DMS53 treated with DMSO at 0.1 percent for 48 hours (cell line): Measurements from ENCODE around the gene COPA.

Experiments used
- DNase-seq: peaks from one replicate; lab custom pipeline; 2025; ENCODE audit not compliant: unreplicated experiment; lab: John Stamatoyannopoulos, UW

Gene COPA

DNA sequence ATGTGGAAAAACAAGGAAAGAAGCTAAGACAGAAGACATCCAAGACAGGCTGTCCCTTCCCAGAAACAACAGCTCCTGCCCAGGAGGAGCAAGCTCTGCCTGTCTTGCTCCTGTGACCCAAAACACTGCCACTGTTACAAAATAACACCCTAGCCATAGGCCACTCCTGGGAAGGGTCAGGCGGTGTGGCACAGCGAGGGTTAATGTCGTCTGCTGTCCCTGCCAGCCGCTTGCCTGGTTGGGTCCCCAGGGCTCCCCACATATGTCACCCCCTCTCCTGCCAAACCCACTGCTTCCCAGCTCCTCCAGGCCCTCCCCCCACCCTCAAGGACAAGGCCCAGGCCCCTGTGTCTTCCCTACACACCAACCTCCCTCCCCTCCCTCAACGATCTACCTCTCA is 20.0 kb upstream of the COPA start:
- no peak for DNase-seq

DNA sequence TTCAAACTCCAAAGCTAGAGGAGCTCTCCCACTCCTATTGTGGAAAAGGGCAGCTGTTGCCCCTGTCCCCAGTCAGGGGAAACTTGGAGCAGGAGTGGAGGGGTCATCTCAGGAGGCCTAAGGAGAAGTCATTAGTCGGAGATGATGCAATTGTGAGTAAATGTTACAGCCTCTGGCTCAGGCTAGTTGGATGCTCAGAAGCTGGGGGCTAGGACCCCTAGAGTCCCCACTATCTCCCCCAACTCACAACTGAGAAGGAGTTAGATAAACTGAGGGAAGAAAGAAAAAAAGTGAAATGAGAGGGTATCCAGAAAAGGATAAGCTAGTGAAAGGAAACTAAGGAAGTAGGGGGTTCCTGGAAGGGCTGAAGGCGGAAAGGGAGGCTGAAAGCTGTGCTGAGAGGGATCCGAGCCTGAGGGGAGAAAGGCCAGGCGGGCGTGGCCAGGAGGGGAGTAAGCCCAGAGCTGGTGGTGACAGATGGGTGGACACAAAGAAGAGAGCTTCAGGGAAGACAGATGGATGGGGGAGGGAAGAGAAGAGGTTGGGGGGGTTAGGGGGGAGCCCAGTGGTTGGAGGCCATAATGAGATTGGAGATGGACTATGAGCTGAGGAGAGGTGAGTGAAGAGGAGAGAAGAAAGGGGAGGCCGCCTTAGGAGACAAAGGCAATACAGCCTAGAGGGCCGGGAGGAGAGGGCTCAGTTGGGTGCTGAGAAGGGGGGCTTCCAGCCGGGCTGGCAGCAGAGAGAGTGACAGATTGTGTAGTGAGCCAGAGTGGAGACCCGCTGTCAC is 19.3 kb upstream of the COPA start:
- DNase-seq: no peak

DNA sequence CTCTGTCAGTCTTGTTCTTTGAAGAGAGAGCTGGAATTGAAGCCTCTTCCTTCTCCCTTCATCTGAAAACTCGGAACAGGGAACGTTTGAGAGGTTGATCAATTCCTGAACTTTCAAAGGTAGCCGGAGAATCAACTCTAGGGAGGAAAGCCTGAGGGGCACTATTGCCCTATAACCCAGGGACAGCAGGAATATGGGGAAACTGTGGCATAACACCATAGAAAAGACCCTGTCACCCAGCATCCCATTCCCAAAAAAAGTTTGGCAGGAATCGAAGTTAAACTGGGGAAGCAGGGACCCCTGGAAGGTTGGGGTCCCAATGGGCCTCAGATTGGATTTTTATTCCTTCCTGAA is 18.7 kb upstream of the COPA start:
- DNase-seq: no peak

DNA sequence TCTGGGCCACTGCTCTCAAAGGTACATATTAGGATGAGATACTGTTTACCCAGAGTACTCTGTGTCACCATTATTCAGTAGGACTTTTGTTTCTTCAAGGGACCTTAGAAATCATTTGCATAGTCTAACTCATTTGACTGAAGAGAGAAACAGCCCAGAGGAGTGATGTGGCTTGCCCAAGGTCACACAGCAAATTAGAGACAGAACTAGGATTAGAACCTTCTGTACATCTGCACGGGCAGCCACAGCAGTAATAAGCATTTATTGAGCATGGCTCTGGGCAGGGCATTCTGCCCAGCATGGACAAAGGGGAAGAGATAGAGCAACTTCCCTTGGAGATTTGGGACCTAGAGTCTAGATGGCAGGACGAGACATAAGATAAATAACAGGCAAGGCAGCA is 18.1 kb upstream of the COPA start:
- no peak for DNase-seq

DNA sequence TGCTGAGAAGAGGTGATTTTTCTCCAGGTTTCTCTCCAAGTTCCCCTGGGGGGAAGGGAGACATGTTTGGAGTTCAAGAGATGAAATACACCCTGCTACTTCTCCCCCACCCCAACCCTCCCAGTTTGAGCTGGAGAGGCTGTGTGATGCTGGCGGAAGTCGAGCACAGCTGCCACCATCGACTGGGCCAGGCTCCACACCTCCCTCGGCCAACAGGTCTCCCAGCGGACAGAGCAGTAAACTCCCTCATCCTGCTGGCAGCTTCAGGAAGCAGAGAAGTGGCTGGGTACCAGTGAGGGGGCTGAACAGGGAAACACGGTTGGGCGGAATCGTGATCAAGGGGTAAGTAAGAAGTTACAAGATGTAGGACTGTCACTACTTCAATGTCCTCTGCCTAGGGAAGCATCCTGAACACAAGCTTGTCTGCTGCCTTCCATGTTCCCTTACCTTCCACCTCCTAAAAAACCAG is 17.2 kb upstream of the COPA start:
- DNase-seq: no peak

DNA sequence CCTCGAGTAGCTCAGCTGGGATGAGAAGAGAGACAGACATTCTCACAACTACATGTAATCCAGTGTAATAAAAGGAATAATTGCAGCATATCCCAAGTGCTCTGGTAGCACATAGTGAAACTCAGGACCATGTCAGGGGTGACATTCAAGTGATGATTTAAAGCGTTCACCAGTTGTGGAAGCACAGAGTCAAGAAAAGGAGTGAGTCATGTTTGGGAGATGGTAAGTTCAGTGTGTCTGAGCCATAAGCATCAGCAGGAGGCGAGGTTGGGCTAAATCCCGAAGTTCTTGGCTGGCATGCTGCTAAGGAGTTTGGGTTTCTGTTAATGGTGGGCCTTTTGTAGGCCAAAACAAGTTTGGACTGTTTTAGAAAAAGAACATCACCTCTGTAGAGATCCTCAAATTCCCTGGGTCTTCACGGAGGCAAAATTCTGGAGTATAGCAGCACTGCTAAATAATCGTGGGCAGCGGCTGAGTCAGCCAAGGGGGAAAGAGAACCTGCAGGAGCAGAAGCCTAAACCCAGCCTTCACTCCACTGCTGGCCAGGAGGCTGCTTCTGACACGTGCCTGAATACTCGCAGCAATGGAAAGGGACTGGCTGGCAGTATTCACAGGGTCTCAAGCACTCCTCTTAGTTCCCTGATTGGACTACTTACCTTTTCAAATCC is 16.6 kb upstream of the COPA start:
- DNase-seq: no peak

DNA sequence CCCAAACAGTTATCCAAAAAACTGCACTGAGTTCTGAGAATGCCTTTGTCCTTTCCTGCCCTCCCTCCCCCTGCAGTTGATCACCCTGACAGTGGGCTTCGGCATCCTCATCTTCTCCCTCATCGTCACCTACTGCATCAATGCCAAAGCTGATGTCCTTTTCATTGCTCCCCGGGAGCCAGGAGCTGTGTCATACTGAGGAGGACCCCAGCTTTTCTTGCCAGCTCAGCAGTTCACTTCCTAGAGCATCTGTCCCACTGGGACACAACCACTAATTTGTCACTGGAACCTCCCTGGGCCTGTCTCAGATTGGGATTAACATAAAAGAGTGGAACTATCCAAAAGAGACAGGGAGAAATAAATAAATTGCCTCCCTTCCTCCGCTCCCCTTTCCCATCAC is 15.0 kb upstream of the COPA start:
- DNase-seq: no peak

DNA sequence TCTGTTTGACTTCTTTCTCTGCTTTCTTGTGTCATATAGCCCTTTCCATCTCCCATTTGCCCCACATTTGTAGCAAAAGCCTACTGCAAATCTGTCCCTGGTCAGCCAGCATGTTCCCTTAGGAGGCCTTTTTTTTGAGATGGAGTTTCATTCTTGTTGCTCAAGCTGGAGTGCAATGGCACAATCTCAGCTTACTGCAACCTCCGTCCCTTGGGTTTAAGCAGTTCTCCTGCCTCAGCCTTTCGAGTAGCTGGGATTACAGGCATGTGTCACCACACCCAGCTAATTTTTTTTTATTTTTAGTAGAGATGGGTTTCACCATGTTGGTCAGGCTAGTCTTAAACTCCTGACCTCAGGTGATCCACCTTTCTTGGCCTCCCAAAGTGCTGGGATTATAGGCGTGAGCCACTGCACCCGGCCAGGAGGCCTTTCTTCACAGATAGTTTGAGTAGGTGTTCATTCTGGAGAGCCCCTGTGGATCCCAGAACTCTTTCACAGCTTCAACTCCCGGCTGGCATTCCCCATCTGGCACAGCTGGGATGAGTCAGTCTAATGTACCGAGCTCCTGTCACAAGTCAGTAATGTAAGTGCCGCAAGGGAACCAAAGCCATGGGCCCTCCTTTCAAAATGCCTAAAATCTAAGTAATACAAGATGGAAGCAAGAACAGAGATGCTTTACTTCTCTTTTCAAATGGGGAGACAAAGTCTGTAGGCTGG is 14.4 kb upstream of the COPA start:
- no peak for DNase-seq

DNA sequence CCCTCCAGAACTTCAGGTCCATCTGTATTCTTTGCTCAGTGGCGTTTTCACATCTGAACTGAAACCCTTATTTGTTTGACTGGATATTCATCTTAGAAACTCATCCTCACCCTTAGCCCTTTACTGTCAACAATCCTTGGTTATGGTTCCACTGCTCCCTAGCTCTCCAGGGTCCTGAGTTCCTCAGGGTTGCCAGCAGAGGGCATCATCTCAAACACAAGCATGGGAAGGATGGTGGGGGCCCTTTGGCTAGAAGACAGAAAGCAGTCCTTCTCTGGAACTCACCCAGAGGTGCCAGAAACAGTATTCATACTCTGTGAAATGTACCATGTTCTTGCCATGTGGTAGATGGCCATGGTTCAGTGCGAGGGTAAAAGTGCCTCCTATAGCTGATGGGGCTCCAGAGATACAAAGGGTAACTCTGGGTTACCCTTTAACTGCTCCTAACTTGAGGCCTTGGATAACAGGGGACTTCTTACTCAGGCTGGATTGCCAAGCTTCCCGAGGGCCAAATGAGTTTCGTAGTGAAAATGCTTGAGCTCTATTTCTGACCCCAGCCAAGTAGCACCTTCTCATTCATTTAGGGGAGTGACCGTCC is 11.4 kb upstream of the COPA start:
- DNase-seq: peak; percentile 6

DNA sequence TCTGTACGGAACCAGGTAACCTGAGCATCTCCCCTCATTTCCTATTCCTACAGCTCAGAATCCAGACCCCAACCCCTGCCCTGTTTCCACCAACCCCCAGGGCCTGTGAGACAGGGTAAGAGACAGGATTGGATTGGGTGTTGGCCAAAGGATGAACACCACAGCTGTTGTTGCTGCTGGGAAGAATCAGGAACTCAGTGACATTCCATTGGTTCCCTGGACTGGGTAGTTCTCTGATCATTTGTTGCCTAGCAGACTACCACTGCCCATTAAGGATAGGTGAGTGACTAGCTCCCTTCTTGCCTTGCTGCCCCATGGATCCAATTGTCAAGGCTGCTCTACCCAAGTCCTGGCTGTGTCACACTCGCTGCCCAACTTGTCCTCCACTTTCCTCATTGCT is 10.2 kb upstream of the COPA start:
- no peak for DNase-seq

DNA sequence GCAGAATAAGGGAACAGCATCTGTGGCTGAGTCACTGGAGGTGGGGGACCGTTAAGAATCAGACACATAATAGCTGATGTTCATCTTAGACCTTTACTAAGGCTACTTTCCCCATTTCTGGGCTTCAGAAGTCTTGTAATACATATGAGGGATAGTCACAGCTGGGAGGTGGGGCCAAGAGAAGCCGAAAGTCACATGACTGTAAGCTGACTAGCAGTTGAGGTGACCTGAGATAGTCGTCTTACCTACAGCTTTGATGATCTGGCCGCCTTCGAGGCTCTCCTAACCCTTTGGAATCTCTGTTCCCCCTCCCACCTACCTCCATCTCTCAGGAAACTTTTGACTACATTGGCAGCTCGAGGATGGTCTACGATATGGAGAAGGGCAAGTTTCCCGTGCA is 9.5 kb upstream of the COPA start:
- no peak for DNase-seq

DNA sequence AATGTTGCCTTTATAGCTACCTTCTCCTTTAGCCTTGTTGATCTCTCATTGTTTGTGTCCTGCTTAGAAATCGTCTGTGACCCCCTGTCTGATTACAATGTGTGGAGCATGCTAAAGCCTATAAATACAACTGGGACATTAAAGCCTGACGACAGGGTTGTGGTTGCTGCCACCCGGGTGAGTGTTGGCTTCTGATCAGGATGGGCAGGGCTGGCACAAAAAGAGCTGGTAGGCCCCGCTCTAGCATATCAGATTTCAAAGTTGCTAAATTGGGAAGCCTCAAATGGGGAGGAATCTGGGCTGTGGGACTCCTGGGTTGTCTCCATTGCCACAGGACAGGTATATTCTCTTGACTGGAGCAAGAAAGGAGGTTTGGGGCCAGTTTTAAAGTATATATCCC is 8.6 kb upstream of the COPA start:
- no peak for DNase-seq

DNA sequence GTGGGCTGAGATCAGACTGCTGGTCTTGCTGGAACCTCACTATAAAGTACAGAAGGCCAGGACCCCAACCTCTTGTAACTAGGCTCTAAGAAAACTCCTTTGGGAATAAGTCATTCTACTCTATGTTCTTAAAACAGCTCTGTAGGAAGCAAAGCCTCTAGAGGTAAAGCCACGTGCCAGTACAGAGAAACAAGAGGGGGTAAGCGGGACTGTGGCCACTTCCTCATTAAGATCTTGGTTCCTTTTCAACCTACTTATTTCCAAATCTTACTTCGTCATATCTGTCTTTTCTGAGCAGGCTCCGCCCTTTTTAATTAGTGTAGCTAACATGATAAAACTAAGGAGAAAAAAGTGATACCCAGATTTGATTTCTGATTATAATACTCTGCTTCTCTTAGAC is 3.9 kb upstream of the COPA start:
- no peak for DNase-seq

DNA sequence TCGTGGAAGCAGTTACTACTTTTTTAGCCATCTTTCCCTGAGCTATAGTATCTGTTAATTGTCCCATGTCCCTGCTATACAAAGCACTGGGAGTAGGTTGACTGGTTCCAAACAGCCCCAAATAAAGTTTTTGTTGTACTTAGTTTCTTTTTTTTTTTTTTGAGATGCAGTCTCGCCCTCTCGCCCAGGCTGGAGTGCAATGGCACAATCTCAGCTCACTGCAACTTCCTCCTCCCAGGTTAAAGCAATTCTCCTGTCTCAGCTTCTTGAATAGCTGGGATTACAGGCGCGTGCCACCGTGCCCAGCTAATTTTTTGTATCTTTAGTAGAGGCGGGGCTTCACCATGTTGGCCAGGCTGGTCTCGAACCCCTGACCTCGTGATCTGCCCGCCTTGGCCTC is 3.4 kb upstream of the COPA start:
- DNase-seq: no peak

DNA sequence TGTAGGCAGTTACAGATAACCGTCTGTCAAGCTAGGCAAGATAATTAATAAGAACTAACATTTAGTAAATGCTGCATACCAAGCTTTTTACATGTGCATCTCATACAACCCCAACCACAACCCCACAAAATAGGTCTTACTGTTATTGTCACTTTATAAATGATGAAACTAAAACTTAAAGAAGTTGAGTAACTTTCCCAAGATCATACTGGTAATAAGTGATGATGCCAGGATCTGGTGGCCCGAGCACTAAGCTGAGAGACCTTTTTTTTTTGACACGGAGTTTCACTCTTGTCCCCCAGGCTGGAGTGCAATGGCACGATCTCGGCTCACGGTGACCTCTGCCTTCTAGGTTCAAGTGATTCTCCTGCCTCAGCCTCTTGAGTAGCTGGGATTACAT is 1.9 kb upstream of the COPA start:
- DNase-seq: no peak

DNA sequence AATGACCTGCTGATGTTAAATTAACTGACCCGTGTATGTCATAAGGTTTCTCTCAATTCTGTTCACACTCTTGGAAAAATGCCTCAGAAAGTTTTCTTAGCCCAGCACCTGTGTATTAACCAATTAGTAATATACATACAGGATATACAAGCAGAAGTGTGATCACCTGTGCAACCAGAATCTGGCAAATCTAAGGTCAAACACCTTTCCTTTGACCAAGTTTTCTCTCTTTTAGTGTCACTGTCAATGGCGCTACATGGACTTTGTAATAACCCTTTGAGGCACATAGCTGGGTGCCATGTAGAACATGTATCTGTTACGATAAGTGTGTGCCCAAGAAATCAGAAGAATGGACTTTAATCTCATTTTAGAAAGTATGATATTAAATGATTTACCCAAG is 1.2 kb upstream of the COPA start:
- DNase-seq: no peak

DNA sequence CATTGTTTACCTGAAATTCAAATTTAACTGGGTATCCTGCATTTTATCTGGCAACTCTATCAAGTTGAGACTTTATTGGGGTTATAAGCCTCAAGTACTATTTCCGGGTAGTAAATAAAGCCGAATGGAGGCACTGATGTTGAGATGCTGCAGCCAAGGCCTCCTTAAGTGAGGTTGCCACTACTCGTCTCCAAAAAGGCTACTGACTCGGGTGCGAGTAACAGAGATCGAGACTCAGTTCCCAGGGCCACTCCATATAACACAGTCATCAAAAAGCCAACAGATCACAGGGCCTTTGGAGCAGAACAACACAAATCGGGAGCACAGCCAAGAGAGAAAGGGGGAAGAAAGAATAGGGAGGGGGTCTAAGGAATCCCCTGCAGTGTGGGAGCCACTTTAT is 524 bp downstream of the COPA start:
- DNase-seq: no peak

DNA sequence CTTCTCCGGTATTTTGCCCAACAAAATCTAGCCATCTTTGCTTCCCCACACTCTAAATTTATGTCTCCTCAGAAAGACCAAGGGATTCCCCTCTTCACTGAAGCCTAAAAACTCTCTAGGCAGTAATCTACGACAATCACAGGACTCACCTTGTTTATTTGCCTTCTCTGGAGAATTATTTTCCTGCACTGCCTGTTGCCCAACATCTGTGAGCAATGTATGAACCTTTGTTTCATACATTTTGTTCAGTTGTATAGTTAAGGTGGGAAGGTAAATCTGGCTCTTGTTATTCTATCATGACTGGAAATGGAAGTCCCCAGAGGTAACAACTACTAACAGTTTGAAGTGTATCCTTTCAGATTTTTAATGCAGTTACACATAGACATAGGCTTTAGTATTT is 2.2 kb downstream of the COPA start:
- DNase-seq: no peak

DNA sequence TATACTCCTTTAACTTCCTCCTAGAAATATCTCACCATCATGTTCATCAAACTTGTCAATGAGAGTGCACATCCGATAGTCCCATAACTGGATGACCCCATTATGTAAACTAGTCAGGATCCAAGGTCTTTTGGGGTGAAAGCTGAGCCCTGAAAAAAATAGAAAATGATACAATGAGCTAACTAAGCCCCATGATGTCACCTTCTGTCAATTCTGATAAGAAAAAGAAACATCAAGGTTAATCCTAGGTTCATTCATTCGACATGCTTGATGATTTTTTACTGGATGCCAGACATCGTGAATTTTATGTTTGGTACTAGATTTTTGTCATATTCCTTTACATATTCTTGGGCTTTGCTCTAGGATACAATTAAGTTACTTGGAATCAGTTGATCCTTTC is 2.9 kb downstream of the COPA start:
- no peak for DNase-seq

DNA sequence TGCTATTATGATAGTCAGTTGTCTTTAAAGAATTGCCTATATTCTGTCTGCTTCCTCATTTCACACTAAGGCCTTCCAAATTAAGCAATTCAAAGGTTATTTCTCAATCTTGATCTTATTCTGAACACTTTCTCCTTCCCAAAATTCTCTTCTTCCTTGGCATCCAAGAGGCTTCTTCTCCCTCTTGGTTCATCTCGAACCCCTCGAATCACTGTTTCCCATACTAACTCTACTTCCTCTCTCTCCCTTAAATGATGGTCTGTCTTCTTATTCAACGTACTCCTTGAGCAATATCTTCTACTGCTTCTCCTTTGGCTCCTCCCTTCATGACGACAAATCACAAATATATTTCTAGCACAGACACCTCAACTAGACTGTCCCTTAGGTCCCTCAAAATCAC is 4.5 kb downstream of the COPA start:
- DNase-seq: no peak

DNA sequence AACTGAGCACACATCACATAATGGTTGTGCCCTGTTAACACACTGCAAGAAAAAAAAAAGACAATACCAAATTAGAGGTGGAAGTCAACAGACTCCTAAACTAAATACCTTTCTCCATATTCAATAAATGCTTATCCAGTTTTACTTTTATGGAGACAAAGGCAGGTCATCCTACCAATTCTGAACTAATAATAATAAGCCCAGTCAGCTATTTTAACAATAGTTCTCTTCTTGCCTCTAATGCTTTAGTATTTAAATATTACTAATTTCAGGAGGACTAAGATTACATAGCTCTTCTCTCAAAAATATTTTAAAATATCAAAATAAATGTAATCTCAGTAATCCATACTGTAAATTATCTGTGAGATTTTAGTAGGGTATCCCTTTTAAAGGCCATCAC is 10.5 kb downstream of the COPA start:
- DNase-seq: no peak

DNA sequence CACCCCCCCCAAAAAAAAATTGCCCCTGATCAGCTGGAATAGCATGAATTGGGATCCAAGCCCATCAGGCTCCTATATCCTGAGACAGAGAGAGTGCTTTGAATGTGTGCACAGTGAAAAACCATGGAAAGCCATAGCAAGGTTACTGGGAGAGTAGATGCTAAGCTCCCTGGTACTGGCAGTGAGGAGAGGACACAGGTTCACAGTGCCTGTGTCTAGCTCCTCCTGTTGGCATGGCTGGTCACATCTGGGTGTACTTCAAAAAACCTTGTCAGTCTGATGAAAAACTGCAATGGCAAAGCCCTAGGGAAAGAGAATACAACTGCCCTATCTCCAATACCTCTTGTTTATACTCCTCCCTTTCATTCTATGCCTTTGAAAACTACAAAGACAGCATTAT is 12.9 kb downstream of the COPA start:
- DNase-seq: peak; percentile 21
